Activated CD4-positive, CD25-positive, alpha-beta regulatory T cell treated with anti-CD3 and anti-CD28 coated beads, Interleukin-2, amount 50 U/mL, for 72 hours (primary cell): Measurements from ENCODE around the gene ERP44.
"Not testable (repeated sequence)": the region's sequence is repeated elsewhere in the genome, so short reads cannot be mapped to it uniquely, and the experiment has no call there.

Source experiments
- DNase-seq: peaks from one replicate; pipeline ENCODE4 v3.0.0; 2021

ERP44 gene

DNA sequence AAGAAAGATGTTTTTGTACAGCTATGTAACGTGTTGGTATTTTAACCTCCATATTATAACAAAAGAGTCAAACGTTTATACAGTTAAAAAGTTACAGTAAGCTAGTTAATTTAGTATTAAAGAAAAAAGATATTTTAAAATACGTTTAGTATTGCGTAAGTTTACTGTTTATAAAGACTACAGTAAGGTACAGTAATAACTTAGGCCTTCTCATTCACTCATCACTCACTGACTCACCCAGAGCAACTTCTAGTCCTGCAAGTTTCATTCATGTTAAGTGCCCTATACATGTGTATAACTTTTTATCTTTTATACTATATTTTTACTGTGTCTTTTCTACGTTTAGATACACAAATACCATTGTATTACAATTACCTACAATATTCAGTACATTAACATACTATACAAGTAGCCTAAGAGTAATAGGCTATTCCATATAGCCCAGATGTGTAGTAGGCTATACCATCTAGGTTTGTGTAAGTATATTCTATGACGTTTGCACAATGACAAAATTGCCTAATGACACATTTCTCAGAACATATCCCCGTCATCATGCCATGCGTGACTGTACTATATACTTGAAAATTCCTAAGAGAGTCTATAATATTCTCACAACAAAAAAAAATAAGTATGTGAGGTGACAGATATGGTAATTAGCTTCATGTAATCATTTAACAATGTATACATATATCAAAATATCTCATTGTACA, 33.8 kb downstream of the ERP44 start:
- DNase-seq = no peak

GRCh38 chr9:100063185-100063584, 35.6 kb downstream of the ERP44 start:
- no peak for DNase-seq

DNA sequence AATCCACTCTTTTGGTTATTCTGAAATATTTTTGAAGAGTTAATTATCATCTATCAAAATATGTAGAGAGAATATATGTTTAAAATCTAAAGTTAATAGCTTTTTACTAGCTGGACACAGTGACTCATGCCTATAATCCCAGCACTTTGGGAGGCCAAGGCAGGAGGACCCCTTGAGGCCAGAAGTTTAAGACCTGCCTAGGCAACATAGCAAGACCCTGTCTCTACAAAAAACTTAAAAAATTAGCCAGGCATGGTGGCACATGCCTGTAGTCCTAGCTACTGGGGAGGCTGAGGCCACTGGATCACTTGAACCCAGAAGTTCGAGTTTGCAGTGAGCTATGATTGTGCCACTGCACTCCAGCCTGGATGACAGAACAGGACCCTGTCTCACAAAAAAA, 36.1 kb downstream of the ERP44 start:
- not testable (repeated sequence) for DNase-seq

DNA sequence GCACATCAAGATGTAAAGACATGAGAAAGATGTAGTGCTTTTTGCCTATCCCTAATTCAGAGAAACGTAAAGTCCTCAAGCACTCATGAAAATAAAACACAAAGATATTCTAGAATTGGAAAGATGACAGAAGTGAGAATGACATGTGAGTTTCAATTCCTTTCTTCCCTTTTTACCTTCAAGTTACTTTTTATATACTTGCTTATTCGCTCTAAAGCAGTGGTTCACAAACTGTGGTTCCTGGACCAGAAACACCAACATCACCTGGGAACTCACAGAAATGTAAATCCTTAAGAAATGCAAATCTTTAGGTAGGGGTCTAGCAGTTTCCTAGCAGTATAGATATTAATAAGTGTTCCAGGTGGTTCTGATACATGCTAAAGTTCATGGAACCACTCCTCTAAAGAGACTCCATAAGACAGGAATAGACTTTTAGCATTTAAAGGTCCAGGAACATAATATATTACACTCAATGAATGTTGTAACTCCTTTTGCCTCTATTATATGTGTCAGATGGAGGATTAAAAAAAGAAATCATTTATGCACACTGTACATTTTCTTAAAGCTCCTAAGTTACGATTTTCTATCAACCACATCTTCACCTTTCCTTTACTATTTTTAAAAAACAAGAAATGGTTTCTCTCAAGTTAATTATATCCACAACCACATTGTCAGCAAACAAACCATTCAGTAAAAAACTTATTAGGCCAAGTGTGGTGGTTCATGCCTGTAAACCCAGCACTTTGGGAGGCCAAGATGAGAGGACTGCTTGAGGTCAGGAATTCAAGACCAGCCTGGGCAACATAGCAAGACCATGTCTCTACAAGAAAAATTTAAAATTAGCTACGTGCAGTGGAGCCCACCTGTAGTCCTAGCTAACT, 39.9 kb downstream of the ERP44 start:
- no peak for DNase-seq

- DNase-seq = no peak
Measured at GRCh38 chr9:100057624-100058023, 41.2 kb downstream of the ERP44 start.

- no peak for DNase-seq
Measured at GRCh38 chr9:100056561-100056960, 42.2 kb downstream of the ERP44 start.

- DNase-seq = no peak
Measured at GRCh38 chr9:100052375-100052774, 46.4 kb downstream of the ERP44 start.

DNA sequence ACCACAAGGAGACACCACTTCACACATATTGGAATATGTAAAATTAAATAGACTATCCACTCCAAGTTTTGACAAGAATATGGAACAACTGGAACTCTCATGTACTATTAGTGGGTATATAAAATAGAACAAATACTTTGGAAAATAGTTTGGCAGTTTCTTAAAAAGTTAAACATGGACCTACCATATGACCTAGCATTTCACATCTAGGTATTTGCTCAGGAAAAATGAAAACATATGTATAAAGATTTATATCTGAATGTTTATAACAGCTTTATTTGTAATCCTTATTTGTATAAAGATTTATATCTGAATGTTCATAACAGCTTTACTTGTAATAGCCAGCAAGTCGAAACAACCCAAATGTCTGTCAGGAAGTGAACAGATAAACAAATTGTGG, 49.2 kb downstream of the ERP44 start:
- no peak for DNase-seq

GRCh38 chr9:100038472-100038871, 60.3 kb downstream of the ERP44 start:
- DNase-seq = no peak

GRCh38 chr9:100033877-100034551, 64.8 kb downstream of the ERP44 start:
- no peak for DNase-seq

DNA sequence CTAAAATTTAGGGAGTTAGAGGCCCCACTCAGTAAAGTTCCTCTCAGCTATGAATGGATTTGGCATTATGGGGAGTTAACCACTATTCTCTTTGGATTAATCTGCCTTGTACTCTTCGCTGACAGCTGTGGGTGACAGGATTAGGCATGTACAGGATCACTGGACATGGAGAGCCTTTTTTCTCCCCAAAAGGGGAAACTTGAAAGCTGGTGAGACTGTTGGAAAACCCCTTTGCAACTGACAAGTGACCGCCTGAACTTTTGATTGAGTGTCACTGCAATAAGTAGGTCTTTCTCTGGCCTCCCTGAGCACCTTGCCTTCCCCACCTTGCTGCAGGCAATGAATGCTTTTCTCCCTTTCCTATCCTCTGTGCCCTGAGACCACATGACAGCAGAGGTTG, 68.3 kb downstream of the ERP44 start:
- no peak for DNase-seq

DNA sequence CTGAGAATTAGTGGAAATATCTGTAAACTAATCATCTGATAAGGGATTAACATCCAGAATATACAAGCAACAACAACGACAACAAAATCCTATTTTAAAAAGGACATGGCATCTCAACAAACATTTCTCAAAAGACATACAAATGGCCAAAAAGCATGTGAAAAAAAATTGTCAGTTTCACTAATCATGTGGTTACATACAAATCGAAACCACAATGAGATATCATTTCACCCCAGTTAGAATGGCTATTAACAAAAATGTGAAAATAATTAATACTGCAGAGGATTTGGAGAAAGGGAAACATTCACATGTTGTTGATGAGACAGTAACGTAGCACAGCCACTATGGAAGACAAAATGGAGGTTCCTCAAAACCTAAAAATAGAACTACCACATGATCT, 69.5 kb downstream of the ERP44 start:
- DNase-seq = no peak

GRCh38 chr9:100028201-100028784, 70.5 kb downstream of the ERP44 start:
- DNase-seq = peak; percentile 57

DNA sequence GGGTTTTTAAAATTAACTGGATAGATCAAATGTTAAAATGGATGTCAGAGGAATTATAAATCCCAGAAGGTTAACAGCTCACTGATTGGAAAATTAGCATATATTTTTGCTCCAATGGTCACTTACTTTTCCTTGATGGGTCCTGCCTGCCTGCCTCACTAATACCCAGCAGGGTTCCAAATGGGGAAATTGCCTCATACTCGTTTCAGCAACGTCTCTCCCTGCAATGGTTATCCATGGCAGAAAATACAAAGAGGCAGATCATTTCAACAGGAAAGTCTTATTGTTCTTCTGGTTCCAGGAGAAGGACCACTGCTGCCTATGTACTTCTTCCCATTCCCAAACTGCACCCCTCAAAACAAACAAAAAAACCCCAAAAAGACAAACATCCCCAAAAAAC, 71.3 kb downstream of the ERP44 start:
- DNase-seq = no peak

DNA sequence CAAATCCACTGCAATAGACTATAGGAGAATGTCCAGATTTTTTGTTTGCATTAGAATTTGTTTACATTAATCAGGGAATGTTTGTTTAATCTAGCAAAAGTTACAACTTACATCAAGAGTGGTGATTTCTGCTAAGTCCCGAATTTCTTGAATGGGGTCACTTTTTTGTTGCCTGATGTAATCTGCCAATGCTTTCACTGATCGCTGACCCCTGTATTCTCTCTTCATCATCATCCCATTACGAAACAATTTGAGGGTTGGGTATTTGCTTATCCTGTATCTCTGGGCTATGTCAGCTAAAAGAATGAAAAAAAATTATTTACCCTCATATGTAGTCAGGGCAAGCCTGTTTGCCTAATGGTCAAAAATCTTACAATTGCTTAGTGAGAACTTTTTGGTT, 76.9 kb downstream of the ERP44 start:
- DNase-seq = no peak

- DNase-seq = no peak
Measured at GRCh38 chr9:100020121-100020795, 78.5 kb downstream of the ERP44 start.

DNA sequence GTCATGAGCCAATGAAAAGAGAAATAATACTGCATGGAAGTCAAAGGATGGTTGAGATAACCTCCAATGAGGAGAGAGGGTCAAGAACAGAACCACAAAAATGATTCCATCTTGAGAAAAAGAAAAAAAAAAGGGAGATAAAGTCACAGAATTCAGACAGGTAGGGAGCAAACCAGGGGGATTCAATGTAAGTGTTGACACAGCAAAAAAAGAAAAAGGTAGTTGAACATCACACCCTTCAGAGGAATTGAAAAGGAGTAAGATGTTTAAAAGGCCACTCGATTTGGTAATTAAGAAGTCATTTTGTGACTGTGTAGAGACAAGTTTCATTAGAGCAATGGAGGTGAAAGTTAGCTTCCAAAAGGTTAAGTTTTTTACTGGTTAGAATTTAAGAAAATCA, 79.3 kb downstream of the ERP44 start:
- DNase-seq = no peak

GRCh38 chr9:100014846-100015245, 84.0 kb downstream of the ERP44 start:
- no peak for DNase-seq

DNA sequence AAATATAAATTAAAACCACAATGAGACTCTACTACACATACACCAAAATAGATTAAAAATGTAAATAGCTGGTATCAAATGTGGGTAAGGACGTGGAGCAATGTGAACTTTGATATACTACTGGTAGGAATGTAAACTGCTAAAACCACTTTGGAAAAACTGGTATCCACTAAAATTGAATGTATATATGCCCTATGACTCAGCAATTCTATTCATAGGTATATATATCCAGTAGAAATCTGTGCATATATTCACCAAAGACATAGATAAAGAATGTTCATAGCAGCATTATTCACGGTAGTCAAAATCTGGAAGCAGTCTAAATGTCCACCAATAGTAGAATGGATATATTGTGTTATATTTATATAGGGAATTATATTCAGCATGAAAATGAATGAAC, 85.2 kb downstream of the ERP44 start:
- no peak for DNase-seq

GRCh38 chr9:100012279-100012678, 86.5 kb downstream of the ERP44 start:
- DNase-seq = no peak

DNA sequence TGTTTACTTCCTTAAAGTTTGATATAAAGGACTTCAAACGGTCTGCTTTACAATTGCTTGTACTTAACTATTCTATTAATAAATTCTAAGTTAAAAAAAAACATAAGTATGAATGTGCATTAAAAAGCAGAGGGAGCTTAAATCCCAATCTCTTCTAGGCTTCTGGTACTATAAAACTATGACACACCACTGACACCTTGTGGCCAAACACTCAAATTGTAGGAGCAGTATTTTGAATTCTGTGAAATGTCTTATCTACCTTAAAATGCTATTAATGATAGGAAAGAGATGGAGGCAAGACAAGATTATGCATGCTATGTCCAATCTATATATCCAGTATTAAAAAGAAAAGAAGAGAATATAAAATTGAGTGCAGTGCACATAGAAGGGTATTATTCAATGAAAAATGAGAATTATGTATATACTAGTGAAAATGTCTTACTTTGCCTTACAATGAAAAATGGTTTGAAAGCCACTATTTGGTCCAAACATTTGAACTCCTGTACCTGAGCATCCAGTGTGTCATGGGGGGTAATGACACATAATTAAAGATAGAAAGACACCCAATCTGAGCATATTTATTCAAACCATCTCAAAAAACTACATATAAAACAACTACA, 87.6 kb downstream of the ERP44 start:
- DNase-seq = no peak

- DNase-seq = no peak
Measured at GRCh38 chr9:99999797-100000196, 99.0 kb downstream of the ERP44 start.
